ENCODE data around the gene TNRC6A.
"Not testable (repeated sequence)": the region's sequence is repeated elsewhere in the genome, so short reads cannot be mapped to it uniquely, and the experiment has no call there.

The TNRC6A gene

DNA sequence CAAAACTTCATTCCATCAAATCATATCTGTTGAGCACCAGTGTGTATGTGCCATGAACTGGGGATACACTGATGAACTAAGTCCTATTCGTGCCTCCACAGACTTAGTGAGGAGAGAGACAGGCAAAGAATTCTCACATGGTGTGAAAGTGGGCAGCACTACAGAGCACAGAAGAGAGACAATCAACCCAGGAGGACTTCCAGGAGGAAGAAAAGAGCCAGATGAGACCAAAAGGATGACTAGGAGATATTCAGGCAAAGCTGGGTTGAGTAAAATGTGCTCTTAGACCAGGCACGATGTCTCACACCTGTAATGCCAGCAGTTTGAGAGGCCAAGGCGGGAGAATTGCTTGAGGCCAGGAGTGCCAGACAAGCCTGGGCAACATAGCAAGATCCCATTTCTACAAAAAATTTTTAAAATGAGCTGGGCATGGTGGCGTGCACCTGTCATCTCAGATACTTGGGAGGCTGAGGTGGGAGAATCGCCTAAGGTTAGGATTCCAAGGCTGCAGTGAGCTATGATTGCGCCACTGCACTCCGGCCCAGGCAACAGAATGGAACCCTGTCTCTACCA lies 30.2 kb upstream of the TNRC6A start:
- TF ChIP-seq, protein P1, sequence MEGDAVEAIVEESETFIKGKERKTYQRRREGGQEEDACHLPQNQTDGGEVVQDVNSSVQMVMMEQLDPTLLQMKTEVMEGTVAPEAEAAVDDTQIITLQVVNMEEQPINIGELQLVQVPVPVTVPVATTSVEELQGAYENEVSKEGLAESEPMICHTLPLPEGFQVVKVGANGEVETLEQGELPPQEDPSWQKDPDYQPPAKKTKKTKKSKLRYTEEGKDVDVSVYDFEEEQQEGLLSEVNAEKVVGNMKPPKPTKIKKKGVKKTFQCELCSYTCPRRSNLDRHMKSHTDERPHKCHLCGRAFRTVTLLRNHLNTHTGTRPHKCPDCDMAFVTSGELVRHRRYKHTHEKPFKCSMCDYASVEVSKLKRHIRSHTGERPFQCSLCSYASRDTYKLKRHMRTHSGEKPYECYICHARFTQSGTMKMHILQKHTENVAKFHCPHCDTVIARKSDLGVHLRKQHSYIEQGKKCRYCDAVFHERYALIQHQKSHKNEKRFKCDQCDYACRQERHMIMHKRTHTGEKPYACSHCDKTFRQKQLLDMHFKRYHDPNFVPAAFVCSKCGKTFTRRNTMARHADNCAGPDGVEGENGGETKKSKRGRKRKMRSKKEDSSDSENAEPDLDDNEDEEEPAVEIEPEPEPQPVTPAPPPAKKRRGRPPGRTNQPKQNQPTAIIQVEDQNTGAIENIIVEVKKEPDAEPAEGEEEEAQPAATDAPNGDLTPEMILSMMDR (IDR thresholded peaks at IDR 0.05; ENCODE audit: low read depth, low read length): no peak
- TF ChIP-seq EZH2phosphoT487 (IDR thresholded peaks at IDR 0.05; ENCODE audit: low read depth): no peak
- Histone ChIP-seq H3K4me3 (ENCODE audit: low read length) (no peak overlapping the region), H3K9ac (ENCODE audit: low read length) (no peak overlapping the region), H3K27ac (ENCODE audit: low read length) (no peak overlapping the region), H3K4me1 (ENCODE audit: low read length) (no peaks in the 10 kb centered on the region), H2AFZ (ENCODE audit: low read depth, low read length) (no peak overlapping the region), H3K9me3 (ENCODE audit: insufficient read depth, low read length) (no peaks in the 10 kb centered on the region), H3K27me3 (ENCODE audit: low read depth, low read length) (no peaks in the 10 kb centered on the region), H4K20me1 (ENCODE audit: insufficient read depth, low read length) (no peaks in the 10 kb centered on the region), H3K79me2 (ENCODE audit: low read length) (no peaks in the 10 kb centered on the region), H3K4me2 (ENCODE audit: low read length) (no peak overlapping the region), H3K36me3 (replicated peaks; ENCODE audit: low read depth, low read length) (no peaks in the 10 kb centered on the region)

DNA sequence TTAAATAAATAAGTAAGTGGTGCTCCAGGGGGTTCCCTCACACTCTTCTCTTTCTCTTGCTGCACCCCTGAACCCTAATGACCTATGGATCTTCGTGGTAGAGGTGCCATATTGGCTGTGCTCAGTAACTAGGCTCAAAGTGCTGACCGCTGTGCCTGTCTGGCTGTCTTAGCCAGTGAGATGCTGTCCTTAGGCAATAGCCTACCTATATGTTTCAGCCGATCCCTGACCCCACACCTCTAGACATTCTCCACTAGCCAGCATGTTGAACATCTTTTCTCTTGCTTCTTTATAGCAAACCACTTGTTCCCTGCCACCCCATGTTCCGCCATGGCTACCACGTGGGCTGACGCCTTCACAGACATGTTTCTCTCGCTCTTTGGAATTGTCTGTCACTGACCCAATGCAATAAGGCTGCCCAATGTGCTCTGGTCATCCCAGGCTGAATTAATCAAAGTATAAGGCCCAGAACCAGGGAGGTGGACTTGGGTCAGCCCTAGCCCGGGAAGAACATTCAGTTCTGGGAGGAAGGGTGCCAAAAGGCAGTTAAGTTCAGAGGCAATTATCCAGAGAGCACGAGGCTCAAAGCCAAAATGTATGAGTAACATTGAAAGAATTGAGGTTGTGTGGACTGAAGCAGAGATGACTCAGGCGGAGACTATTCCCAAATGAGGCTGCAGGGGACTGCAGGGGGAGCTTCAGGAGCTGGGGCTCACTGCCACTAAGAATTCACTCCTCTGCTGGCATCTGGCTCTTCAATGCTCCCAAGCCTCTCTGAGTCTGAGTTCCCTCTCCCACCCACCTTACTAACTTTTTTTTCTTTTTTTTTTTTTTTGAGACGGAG lies 28.7 kb upstream of the TNRC6A start:
- Histone ChIP-seq H3K79me2 (ENCODE audit: low read length) (no peaks in the 10 kb centered on the region), H3K4me1 (ENCODE audit: low read length) (no peaks in the 10 kb centered on the region), H3K27ac (ENCODE audit: low read length) (no peak overlapping the region), H3K4me3 (ENCODE audit: low read length) (no peak overlapping the region), H3K4me2 (ENCODE audit: low read length) (no peak overlapping the region), H3K9ac (ENCODE audit: low read length) (no peak overlapping the region), H4K20me1 (ENCODE audit: insufficient read depth, low read length) (no peaks in the 10 kb centered on the region), H3K27me3 (ENCODE audit: low read depth, low read length) (no peaks in the 10 kb centered on the region), H3K9me3 (ENCODE audit: insufficient read depth, low read length) (no peaks in the 10 kb centered on the region), H3K36me3 (replicated peaks; ENCODE audit: low read depth, low read length) (no peaks in the 10 kb centered on the region), H2AFZ (ENCODE audit: low read depth, low read length) (no peak overlapping the region)
- TF ChIP-seq, protein P1 (IDR thresholded peaks at IDR 0.05; ENCODE audit: low read depth, low read length): no peak
- no peak for TF ChIP-seq EZH2phosphoT487 (IDR thresholded peaks at IDR 0.05; ENCODE audit: low read depth)

DNA sequence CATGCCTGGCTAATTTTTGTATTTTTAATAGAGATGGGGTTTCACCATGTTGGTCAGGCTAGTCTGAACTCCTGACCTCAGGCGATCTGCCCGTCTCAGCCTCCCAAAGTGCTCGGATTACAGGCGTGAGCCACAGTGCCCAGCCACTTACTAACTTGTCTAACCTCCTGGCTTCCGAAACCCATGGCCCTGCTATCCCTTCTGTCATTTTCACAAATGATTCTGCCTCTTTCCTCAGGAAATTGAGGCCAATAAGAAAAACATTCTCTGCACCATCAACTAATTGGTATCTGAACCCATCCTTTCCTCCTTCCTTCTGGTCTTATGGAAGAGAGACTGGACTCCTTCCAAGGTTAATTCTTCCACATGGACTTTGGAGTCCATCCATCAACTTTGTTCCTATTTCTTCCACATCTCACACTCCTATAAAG lies 27.9 kb upstream of the TNRC6A start:
- Histone ChIP-seq H3K4me2 (ENCODE audit: low read length) (no peak overlapping the region), H3K36me3 (replicated peaks; ENCODE audit: low read depth, low read length) (no peaks in the 10 kb centered on the region), H3K4me1 (ENCODE audit: low read length) (no peaks in the 10 kb centered on the region), H3K4me3 (ENCODE audit: low read length) (no peak overlapping the region), H3K9ac (ENCODE audit: low read length) (no peak overlapping the region), H3K9me3 (ENCODE audit: insufficient read depth, low read length) (no peaks in the 10 kb centered on the region), H2AFZ (ENCODE audit: low read depth, low read length) (no peak overlapping the region), H4K20me1 (ENCODE audit: insufficient read depth, low read length) (no peaks in the 10 kb centered on the region), H3K27ac (ENCODE audit: low read length) (no peak overlapping the region), H3K79me2 (ENCODE audit: low read length) (no peaks in the 10 kb centered on the region), H3K27me3 (ENCODE audit: low read depth, low read length) (no peaks in the 10 kb centered on the region)
- TF ChIP-seq, protein P1 (IDR thresholded peaks at IDR 0.05; ENCODE audit: low read depth, low read length): no peak
- TF ChIP-seq EZH2phosphoT487 (IDR thresholded peaks at IDR 0.05; ENCODE audit: low read depth): no peak

DNA sequence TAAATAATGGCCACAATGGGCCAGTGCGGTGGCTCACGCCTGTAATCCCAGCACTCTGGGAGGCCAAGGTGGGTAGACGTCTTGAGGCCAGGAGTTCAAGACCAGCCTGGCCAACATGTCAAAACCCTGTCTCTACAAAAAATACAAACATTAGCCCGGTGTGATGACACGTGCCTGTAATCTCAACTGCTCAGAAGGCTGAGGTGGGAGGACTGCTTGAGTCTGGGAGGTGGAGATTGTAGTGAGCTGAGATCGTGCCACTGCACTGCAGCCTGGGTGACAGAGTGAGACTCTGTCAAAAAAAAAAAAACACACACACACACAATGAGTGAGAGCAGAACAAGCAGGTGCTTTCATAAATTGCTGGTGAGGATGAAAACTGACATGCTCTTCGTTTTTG lies 21.7 kb upstream of the TNRC6A start:
- not testable (repeated sequence) for H3K9me3 ChIP-seq (ENCODE audit: insufficient read depth, low read length); H3K4me3 ChIP-seq (ENCODE audit: low read length); H3K27ac ChIP-seq (ENCODE audit: low read length); H3K79me2 ChIP-seq (ENCODE audit: low read length); H4K20me1 ChIP-seq (ENCODE audit: insufficient read depth, low read length); H3K9ac ChIP-seq (ENCODE audit: low read length); H3K4me2 ChIP-seq (ENCODE audit: low read length); H3K27me3 ChIP-seq (ENCODE audit: low read depth, low read length); H3K4me1 ChIP-seq (ENCODE audit: low read length); H2AFZ ChIP-seq (ENCODE audit: low read depth, low read length); H3K36me3 ChIP-seq (replicated peaks; ENCODE audit: low read depth, low read length)
